ENCODE results near the gene NFIB. TPM values are rescaled to one million over a fixed set of nuclear protein-coding genes. Genes with fewer than 3 reads are reported as not detected.

The NFIB gene
- total and polyA plus RNA-seq, 10 of the 15 experiments (the other 5 are each of a cell fraction or from before 2014, with no cell fraction given), result under 0.01 to 0.19 (median 0.05) TPM; not detected in 3

DNA sequence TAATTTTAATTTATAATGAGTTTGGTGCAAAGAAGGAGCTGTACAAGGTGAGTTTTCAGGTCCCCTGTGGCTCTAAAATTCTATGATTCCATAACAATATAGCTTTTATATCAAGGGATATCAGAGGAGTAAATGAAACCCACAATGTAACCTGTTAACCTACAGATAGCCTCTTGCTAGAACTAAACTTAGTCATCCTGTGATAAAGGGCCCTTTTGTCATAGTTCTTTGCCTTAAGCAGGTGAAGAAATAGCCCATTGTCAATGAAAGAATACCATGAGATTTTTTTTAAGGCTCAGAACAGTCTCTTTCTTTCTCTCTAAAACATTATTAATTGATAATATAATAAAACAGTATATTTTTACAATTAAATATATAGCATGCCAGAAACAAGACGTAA is 127.8 kb downstream of the NFIB start:
- no peaks in the 10 kb centered on the region for H4K20me1 ChIP-seq (ENCODE audit: control insufficient read depth, insufficient read depth)
- no peaks in the 10 kb centered on the region for H3K36me3 ChIP-seq (ENCODE audit: control insufficient read depth in 2 of 2, insufficient read depth in 2 of 2, low read length in 1 of 2)
- CTCF ChIA-PET, result no interaction called here
- DNase-seq (ENCODE audit: low read depth, low spot score) (no peak), FAIRE-seq (no peak), ATAC-seq (no peak)
- in situ Hi-C loops (cut with MboI) (no loop called here), intact Hi-C loops (cut with micrococcal nuclease; ENCODE audit: unreplicated experiment) (no loop called here)
- SMC1A ChIA-PET (ENCODE audit: uncharacterized antibody, unreplicated experiment), result interaction anchor here (0.6 kb wide), 1 partner anchor 1051 kb away, joined by 3 read pairs; no protein-coding TSS in a partner anchor
- H3K27ac ChIP-seq (ENCODE audit: control insufficient read depth, insufficient read depth), result no peak overlapping the region
- RAD21 ChIA-PET (ENCODE audit: unreplicated experiment), result no interaction called here
- H3K9ac ChIP-seq (ENCODE audit: control insufficient read depth, insufficient read depth, low read length), result no peak overlapping the region
- no TSS peak for BruUV-seq (replicated peaks)
- no peak overlapping the region for H3K4me3 ChIP-seq
- 56% methylated on average over 1 of the region's 1 CpG for WGBS (ENCODE audit: insufficient coverage, insufficient replicate concordance, low lambda C conversion rate, missing lambda C conversion rate)
- no peak overlapping the region for H3K4me2 ChIP-seq (ENCODE audit: control insufficient read depth, insufficient read depth)
- H2AFZ ChIP-seq (ENCODE audit: control insufficient read depth, low read depth, low read length), result no peak overlapping the region
- TF ChIP-seq SMC3 (IDR thresholded peaks at IDR 0.05; ENCODE audit: borderline replicate concordance, low read length), result no peak
- no peak for TF ChIP-seq RFX5 (IDR thresholded peaks at IDR 0.05; ENCODE audit: low read depth, low read length)
- H3K27me3 ChIP-seq (replicated peaks in 1 of 2; ENCODE audit: control insufficient read depth in 2 of 2, insufficient read depth in 2 of 2, low read length in 1 of 2), result no peaks in the 10 kb centered on the region
- no peaks in the 10 kb centered on the region for H3K79me2 ChIP-seq (ENCODE audit: control insufficient read depth, insufficient read depth, low read length)
- H3K9me3 ChIP-seq (replicated peaks; ENCODE audit: control insufficient read depth, insufficient read depth, low read length), result no peaks in the 10 kb centered on the region
- POLR2A ChIA-PET, result no interaction called here
- H3K4me1 ChIP-seq (ENCODE audit: control insufficient read depth, insufficient read depth, low read length), result no peaks in the 10 kb centered on the region

- in situ Hi-C loops (cut with MboI), result no loop called here
- H3K27me3 ChIP-seq (replicated peaks in 1 of 2; ENCODE audit: control insufficient read depth in 2 of 2, insufficient read depth in 2 of 2, low read length in 1 of 2), result no peaks in the 10 kb centered on the region
- H3K36me3 ChIP-seq (ENCODE audit: control insufficient read depth in 2 of 2, insufficient read depth in 2 of 2, low read length in 1 of 2), result no peaks in the 10 kb centered on the region
- ChIA-PET SMC1A (ENCODE audit: uncharacterized antibody, unreplicated experiment) (no interaction called here), POLR2A (no interaction called here), CTCF (no interaction called here), RAD21 (ENCODE audit: unreplicated experiment) (no interaction called here)
- ATAC-seq, result no peak
- H3K79me2 ChIP-seq (ENCODE audit: control insufficient read depth, insufficient read depth, low read length), result no peaks in the 10 kb centered on the region
- H3K4me2 ChIP-seq (ENCODE audit: control insufficient read depth, insufficient read depth), result no peak overlapping the region
- H3K9me3 ChIP-seq (replicated peaks; ENCODE audit: control insufficient read depth, insufficient read depth, low read length), result no peaks in the 10 kb centered on the region
- H2AFZ ChIP-seq (ENCODE audit: control insufficient read depth, low read depth, low read length), result no peak overlapping the region
- H3K4me3 ChIP-seq, result no peak overlapping the region
- no peak for DNase-seq (ENCODE audit: low read depth, low spot score)
- no peaks in the 10 kb centered on the region for H4K20me1 ChIP-seq (ENCODE audit: control insufficient read depth, insufficient read depth)
- intact Hi-C loops (cut with micrococcal nuclease; ENCODE audit: unreplicated experiment), result no loop called here
- no peak for TF ChIP-seq RBBP5 (conservative IDR thresholded peaks at IDR 0.05)
- no peak for TF ChIP-seq ETV6 (conservative IDR thresholded peaks at IDR 0.05 in 1 of 2, IDR thresholded peaks at IDR 0.05 in 1 of 2; ENCODE audit: borderline replicate concordance in 1 of 2, low read depth in 1 of 2)
- no peak for TF ChIP-seq YBX1 (IDR thresholded peaks at IDR 0.05)
- TF ChIP-seq EZH2 (IDR thresholded peaks at IDR 0.05; ENCODE audit: borderline replicate concordance, control insufficient read depth, low read depth, low read length), result no peak
- no peak for TF ChIP-seq RAD21 (IDR thresholded peaks at IDR 0.05; ENCODE audit: insufficient read depth, low read depth, low read length)
- H3K9ac ChIP-seq (ENCODE audit: control insufficient read depth, insufficient read depth, low read length), result no peak overlapping the region
- 0% methylated on average over 2 of the region's 2 CpGs for WGBS (ENCODE audit: insufficient coverage, insufficient replicate concordance, low lambda C conversion rate, missing lambda C conversion rate)
- no peak for FAIRE-seq
- H3K27ac ChIP-seq (ENCODE audit: control insufficient read depth, insufficient read depth), result no peak overlapping the region
- no peaks in the 10 kb centered on the region for H3K4me1 ChIP-seq (ENCODE audit: control insufficient read depth, insufficient read depth, low read length)
- BruUV-seq (replicated peaks), result no TSS peak
These were observed 128.9 kb downstream of the NFIB start for GRCh38 chr9:14185016-14185415.

Measured in GM12878 (cell line).